Activated naive CD8-positive, alpha-beta T cell treated with anti-CD3 and anti-CD28 coated beads, Interleukin-2, amount 10 ng/mL, durations not matched to agents 7 days and 5 days (primary cell): ENCODE results near the gene PRAMEF7. TPM values are rescaled to one million over a fixed set of nuclear protein-coding genes. Genes with fewer than 3 reads are reported as not detected.
"Not testable (repeated sequence)": the region's sequence is repeated elsewhere in the genome, so short reads cannot be mapped to it uniquely, and the experiment has no call there.

Source experiments
- ATAC-seq: fragments of 150-1000 bp; cut with Tn5 transposase; one replicate; pipeline ENCODE4 v1.10.0; 2021; ENCODE audit warnings: low read depth, moderate library complexity
- POLR2A ChIA-PET: fragments of 350-600 bp; sonication (Branson Sonifier 250); formaldehyde crosslinking; loops from one replicate; lab custom pipeline; 2021; ENCODE audit warnings: antibody characterized with exemption; lab: Charles Lee
- DNase-seq: peaks from one replicate; pipeline ENCODE4 v3.0.0; 2021
- H3K27ac Mint-ChIP-seq: one replicate; pipeline ENCODE4 v1.8.0; 2022; ENCODE audit warnings: mild to moderate bottlenecking, mixed read lengths
- H3K27me3 Mint-ChIP-seq: one replicate; pipeline ENCODE4 v1.8.0; 2022; ENCODE audit warnings: mild to moderate bottlenecking, moderate library complexity, mixed read lengths
- H3K36me3 Mint-ChIP-seq: one replicate; pipeline ENCODE4 v1.8.0; 2021; ENCODE audit warnings: mild to moderate bottlenecking, mixed read lengths
- H3K4me1 Mint-ChIP-seq: one replicate; pipeline ENCODE4 v1.8.0; 2021; ENCODE audit warnings: mixed read lengths
- H3K4me3 Mint-ChIP-seq: one replicate; pipeline ENCODE4 v1.8.0; 2022; ENCODE audit warnings: mild to moderate bottlenecking, moderate library complexity, mixed read lengths
- H3K9me3 Mint-ChIP-seq: one replicate; pipeline ENCODE4 v1.8.0; 2021; ENCODE audit warnings: mixed read lengths
- total RNA-seq, 2 experiments: library from RNA; stranded (reverse); gene quantifications; one replicate each; pipeline ENCODE4 v1.2.3, GENCODE V29; 2021

The PRAMEF7 gene
- total RNA-seq: not detected

DNA sequence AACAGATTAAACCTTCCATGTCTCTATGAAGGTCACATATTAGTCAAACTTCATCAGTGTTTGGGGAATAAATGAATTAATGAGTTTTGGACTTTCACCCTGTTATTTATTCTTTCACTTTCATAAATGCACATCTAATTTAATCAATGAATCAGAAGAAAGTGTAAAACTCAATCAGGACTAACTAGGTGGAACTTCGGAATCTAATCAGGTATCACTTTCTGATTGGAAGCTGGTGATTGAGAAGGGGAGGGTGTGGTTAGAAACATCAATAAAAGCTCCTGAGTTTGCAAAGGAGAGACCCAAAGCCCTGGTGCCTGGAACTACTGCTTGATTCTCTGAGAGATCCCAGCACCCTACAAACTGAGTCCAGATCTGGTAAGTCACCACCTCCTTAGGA is at the start of gene PRAMEF7:
Gene PRAMEF7, plus strand, starts transcription at position 301 of the 400 bp plus-strand sequence. CDS start 1,083 bp downstream, outside the sequence.
- H3K27ac Mint-ChIP-seq, H3K36me3 Mint-ChIP-seq, ATAC-seq, H3K27me3 Mint-ChIP-seq, DNase-seq, H3K4me1 Mint-ChIP-seq, POLR2A ChIA-PET, H3K4me3 Mint-ChIP-seq, H3K9me3 Mint-ChIP-seq: not testable (repeated sequence)

DNA sequence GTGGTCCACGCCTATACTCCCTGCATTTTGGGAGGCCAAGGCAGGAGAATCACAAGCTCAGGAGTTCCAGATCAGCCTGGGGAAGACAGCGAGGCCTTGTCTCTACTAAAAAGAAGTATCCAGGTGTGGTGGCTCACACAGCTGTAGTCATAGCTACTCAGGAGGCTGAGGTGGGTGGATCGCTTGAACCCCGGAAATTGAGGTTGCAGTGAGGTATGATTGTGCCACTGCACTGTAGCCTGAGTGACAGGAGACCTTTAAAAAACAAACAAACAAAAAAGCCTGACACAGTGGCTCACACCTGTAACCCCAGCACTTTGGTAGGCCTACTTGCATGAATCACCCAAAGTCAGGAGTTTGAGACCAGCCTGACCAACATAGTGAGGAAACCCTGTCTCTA is 38.0 kb upstream of the PRAMEF7 start:
- H3K27me3 Mint-ChIP-seq, POLR2A ChIA-PET: not testable (repeated sequence)

DNA sequence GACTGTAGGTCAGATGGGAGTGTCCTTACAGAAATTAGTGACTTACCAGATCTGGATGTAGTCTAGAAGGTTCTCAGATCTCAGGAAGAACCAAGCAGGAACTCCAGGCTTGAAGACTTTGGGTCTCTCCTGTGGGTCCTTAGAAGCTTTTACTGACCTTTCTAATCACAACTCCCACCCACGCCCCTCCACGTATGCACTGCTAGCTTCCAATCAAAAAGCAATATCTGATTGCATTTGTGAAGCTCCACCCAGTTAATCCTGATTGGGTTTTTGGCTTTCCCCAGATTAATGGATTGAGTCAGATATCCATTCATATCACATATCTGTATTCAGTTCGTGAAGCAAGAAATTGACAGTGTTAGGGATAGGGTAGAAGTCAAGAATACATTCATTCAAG is 30.3 kb upstream of the PRAMEF7 start, which contains the start of gene PRAMEF4:
Gene PRAMEF4, minus strand, starts transcription at position 101 of the 400 bp plus-strand sequence. CDS start 2,807 bp downstream, outside the sequence.
- H3K4me1 Mint-ChIP-seq, H3K27ac Mint-ChIP-seq, DNase-seq, H3K9me3 Mint-ChIP-seq, ATAC-seq, H3K36me3 Mint-ChIP-seq, H3K4me3 Mint-ChIP-seq, H3K27me3 Mint-ChIP-seq, POLR2A ChIA-PET: not testable (repeated sequence)

More for the DNA sequence above, 38.0 kb upstream of the PRAMEF7 start:
- H3K27ac Mint-ChIP-seq, H3K36me3 Mint-ChIP-seq, DNase-seq, H3K9me3 Mint-ChIP-seq, ATAC-seq, H3K4me3 Mint-ChIP-seq, H3K4me1 Mint-ChIP-seq: not testable (repeated sequence)

DNA sequence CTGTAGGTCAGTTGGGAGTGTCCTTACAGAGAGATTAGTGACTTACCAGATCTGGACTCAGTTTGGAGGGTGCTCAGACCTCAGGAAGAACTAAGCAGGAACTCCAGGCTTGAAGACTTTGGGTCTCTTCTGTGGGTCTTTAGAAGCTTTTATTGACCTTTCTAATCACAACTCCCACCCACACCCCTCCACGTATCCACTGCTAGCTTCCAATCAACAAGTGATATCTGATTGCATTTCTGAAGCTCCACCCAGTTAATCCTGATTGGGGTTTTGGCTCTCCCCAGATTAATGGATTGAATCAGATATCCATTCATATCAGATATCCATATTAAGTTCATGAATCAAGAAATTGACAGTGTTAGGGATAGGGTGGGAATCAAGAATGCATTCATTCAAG is 18.2 kb upstream of the PRAMEF7 start, which contains the start of gene PRAMEF10:
Gene PRAMEF10, minus strand, starts transcription at position 101 of the 400 bp plus-strand sequence. CDS start 2,423 bp downstream, outside the sequence.
- H3K27me3 Mint-ChIP-seq, H3K9me3 Mint-ChIP-seq, POLR2A ChIA-PET, H3K27ac Mint-ChIP-seq, DNase-seq, H3K4me3 Mint-ChIP-seq, H3K36me3 Mint-ChIP-seq, H3K4me1 Mint-ChIP-seq, ATAC-seq: not testable (repeated sequence)

DNA sequence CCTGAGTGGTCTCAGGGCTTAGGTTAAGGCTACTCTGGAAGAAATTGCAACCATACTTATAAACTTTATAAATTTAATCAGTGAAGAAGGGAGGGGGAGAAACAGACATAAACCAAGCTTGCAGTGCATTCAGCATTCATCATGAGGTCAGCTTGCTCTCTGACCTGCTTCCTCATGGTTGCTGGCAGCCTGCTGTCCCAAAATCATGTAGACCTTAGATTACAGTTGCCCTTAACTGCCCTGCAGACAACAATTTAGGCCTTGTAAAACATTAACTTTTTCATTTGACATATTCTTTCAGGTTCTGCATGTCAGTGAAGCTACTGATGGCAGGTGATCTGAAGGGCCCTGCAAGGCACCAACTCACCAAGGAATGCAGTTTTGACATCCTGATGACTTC is 17.2 kb upstream of the PRAMEF7 start:
- H3K4me3 Mint-ChIP-seq, ATAC-seq, H3K9me3 Mint-ChIP-seq, H3K36me3 Mint-ChIP-seq, DNase-seq, POLR2A ChIA-PET, H3K27ac Mint-ChIP-seq, H3K27me3 Mint-ChIP-seq, H3K4me1 Mint-ChIP-seq: not testable (repeated sequence)

DNA sequence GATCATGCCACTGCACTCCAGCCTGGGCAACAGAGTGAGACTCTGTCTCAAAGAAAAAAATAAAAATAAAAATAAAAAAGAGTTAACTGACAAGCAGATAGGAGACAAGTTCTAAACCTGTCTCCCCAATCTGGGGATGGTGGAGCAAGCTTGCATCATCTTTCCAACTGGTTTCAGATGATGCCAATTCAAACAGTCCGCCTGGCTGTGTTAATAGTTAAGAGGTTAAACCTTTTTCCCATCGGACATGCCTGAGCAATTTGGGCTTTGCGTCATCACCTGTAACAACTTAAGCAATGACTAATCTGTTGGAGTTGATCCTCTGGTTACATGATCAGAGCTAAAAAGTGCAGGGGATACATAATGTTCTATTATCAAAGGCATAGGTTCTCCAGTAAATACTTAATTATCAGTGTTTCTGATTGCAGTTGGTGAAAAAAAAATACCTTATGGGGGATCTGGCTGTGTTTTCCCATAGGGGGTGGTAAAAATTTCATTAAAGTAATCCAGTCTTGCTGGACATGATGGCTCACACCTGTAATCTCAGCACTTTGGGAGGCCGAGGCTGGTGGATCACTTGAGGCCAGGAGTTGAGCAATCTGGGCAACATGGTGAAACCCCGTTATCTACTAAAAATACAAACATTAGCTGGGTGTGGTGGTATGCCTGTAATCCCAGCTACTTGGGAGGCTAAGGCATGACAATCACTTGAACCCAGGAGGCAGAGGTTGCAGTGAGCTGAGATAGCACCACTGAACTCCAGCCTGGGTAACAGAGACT is 12.4 kb upstream of the PRAMEF7 start:
- DNase-seq, ATAC-seq, H3K4me3 Mint-ChIP-seq, POLR2A ChIA-PET, H3K4me1 Mint-ChIP-seq, H3K9me3 Mint-ChIP-seq, H3K27me3 Mint-ChIP-seq, H3K36me3 Mint-ChIP-seq, H3K27ac Mint-ChIP-seq: not testable (repeated sequence)

DNA sequence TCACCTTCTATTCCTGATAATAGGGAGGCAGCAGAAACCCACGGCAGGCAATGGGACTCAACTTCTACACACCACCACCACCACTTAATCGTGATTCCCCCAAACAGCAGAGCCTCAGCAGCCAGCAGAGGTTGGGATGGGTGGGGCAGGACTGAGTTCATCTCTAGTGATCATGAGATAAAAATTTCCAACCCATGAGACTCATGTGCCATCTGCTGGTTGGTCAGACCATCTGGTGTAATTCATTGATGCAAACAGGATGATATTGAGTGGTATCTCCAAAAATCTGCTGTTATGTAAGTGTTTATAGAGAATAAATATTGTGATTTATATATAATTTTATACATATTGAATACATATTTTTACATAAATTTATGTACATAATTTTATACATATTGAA is 5.3 kb downstream of the PRAMEF7 start:
- H3K4me3 Mint-ChIP-seq, DNase-seq, H3K36me3 Mint-ChIP-seq, H3K27me3 Mint-ChIP-seq, ATAC-seq, H3K27ac Mint-ChIP-seq, H3K4me1 Mint-ChIP-seq, H3K9me3 Mint-ChIP-seq, POLR2A ChIA-PET: not testable (repeated sequence)

DNA sequence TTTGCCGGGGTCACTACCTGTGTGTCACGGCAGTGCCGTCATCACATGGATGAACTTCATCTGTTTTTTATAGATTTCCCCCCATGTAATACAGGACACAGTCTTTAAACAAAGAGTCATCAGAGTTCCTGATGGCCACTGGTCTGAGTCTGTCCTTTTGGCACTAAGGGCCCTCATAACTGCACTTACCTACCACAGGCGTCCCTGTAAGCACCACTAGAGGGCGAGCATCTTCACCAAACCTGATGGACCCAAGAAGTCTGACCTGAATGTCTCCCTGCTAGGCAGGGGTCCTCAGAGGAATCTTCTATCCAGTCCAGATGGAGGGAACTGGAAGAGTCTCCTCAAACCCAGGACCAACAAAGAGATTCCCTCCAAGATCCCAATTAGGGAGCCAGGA is 8.0 kb downstream of the PRAMEF7 start:
- H3K27me3 Mint-ChIP-seq, ATAC-seq, H3K27ac Mint-ChIP-seq, H3K9me3 Mint-ChIP-seq, DNase-seq, POLR2A ChIA-PET, H3K36me3 Mint-ChIP-seq, H3K4me1 Mint-ChIP-seq, H3K4me3 Mint-ChIP-seq: not testable (repeated sequence)

DNA sequence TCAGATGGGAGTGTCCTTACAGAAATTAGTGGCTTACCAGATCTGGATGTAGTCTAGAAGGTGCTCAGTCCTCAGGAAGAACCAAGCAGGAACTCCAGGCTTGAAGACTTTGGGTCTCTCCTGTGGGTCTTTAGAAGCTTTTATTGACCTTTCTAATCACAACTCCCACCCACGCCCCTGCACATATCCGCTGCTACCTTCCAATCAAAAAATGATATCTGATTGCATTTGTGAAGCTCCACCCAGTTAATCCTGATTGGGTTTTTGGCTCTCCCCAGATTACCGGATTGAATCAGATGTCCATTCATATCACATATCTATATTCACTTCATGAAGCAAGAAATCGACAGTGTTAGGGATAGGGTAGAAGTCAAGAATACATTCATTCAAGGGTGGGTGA is 31.1 kb downstream of the PRAMEF7 start, which contains the start of gene PRAMEF6:
Gene PRAMEF6, minus strand, starts transcription at position 101 of the 400 bp plus-strand sequence. CDS start 5,062 bp downstream, outside the sequence.
- ATAC-seq, H3K4me1 Mint-ChIP-seq, H3K27me3 Mint-ChIP-seq, H3K36me3 Mint-ChIP-seq, DNase-seq, H3K27ac Mint-ChIP-seq, POLR2A ChIA-PET, H3K9me3 Mint-ChIP-seq, H3K4me3 Mint-ChIP-seq: not testable (repeated sequence)

Other genes with a start within 250 kb of the PRAMEF7 start
- not detected for gene AADACL3, start 200.5 kb upstream of the PRAMEF7 start, total RNA-seq
- gene CFAP107, start 170.4 kb upstream of the PRAMEF7 start, total RNA-seq: not detected
- not detected for gene PRAMEF12, start 142.9 kb upstream of the PRAMEF7 start, total RNA-seq
- not detected for gene PRAMEF1, start 125.2 kb upstream of the PRAMEF7 start, total RNA-seq
- gene PRAMEF11, start 85.2 kb upstream of the PRAMEF7 start, total RNA-seq: not detected
- not detected for gene HNRNPCL1, start 67.9 kb upstream of the PRAMEF7 start, total RNA-seq
- gene PRAMEF2, start 59.5 kb upstream of the PRAMEF7 start, total RNA-seq: not detected
- not detected for gene PRAMEF4, start 30.4 kb upstream of the PRAMEF7 start, total RNA-seq
- gene PRAMEF10, start 18.3 kb upstream of the PRAMEF7 start, total RNA-seq: not detected
- gene PRAMEF6, start 31.0 kb downstream of the PRAMEF7 start, total RNA-seq: not detected
- not detected for gene PRAMEF27, start 140.0 kb downstream of the PRAMEF7 start, total RNA-seq
- gene HNRNPCL3, start 144.2 kb downstream of the PRAMEF7 start, total RNA-seq: not detected
- gene PRAMEF25, start 154.2 kb downstream of the PRAMEF7 start, total RNA-seq: not detected
- not detected for gene HNRNPCL2, start 200.2 kb downstream of the PRAMEF7 start, total RNA-seq
- gene PRAMEF26, start 239.4 kb downstream of the PRAMEF7 start, total RNA-seq: not detected
- not detected for gene HNRNPCL4, start 249.0 kb downstream of the PRAMEF7 start, total RNA-seq